Endothelial cell of umbilical vein (primary cell): Measurements from ENCODE around the gene VDR. TPM values are rescaled to one million over a fixed set of nuclear protein-coding genes. Genes with fewer than 3 reads are reported as not detected.

Experiments used
- BruUV-seq: library from RNA; stranded (reverse); fragments of 400-500 nt; replicated peaks from 2 replicates; lab custom pipeline; 2021; lab: Mats Ljungman, UMichigan
- CTCF ChIA-PET: fragments of 300-600, 350-600 bp; sonication (Branson Sonifier 250); formaldehyde crosslinking; loops from one replicate; lab custom pipeline; 2021; ENCODE audit warnings: antibody characterized with exemption, inconsistent platforms; lab: Charles Lee
- POLR2A ChIA-PET: fragments of 300-600, 350-600 bp; sonication (Branson Sonifier 250); formaldehyde crosslinking; loops from one replicate; lab custom pipeline; 2021; ENCODE audit warnings: antibody characterized with exemption, inconsistent platforms; lab: Charles Lee
- DNase-seq: peaks from one replicate; pipeline ENCODE4 v3.0.0-alpha.2; 2011; ENCODE audit warnings: low read depth, low spot score
- FAIRE-seq: peaks from 2 replicates; lab custom pipeline; 2011; peaks lifted over from hg19 to GRCh38; lab: Jason Lieb, UNC
- H2AFZ ChIP-seq: 2 replicates; pipeline ENCODE4 v1.6.0; 2012; ENCODE audit warnings: low read depth, low read length, control low read depth, inconsistent platforms
- H3K27ac ChIP-seq: 2 replicates; pipeline ENCODE4 v1.5.1; 2011; ENCODE audit warnings: low read depth, mild to moderate bottlenecking, control low read depth, low read length, moderate library complexity; ENCODE audit not compliant: insufficient read depth
- H3K27me3 ChIP-seq, 2 experiments: 2 replicates each; pipeline versions ENCODE4 v1.6.0 to v1.6.1; 2011; ENCODE audit warnings: low read length in 2 of 2, mixed read lengths in 1 of 2; ENCODE audit not compliant: control insufficient read depth in 2 of 2, insufficient read depth in 2 of 2
- H3K36me3 ChIP-seq, 2 experiments: 2 replicates in 1 of 2; 3 replicates in 1 of 2; pipeline ENCODE4 v1.5.1; 2011; ENCODE audit warnings: low read length in 2 of 2, mild to moderate bottlenecking in 1 of 2, moderate library complexity in 1 of 2; ENCODE audit not compliant: control insufficient read depth in 2 of 2, insufficient read depth in 2 of 2; ENCODE audit errors: extremely low read depth in 1 of 2
- H3K4me1 ChIP-seq: 3 replicates; pipeline ENCODE4 v1.5.1; 2011; ENCODE audit warnings: mild to moderate bottlenecking, low read length; ENCODE audit not compliant: control insufficient read depth, insufficient read depth; ENCODE audit errors: extremely low read depth
- H3K4me2 ChIP-seq: 2 replicates; pipeline ENCODE4 v1.6.1; 2011; ENCODE audit warnings: low read length, control low read depth, mixed read lengths; ENCODE audit not compliant: insufficient read depth
- H3K4me3 ChIP-seq, 3 experiments: fragments of 200-600 bp in 1 of 3; sonication (generic), shearing (Covaris generic) in 1 of 3; replicated peaks in 1 of 3; 2 replicates each; pipeline ENCODE4 v1.5.1; 2011 to 2016; ENCODE audit warnings: control low read depth in 3 of 3, low read length in 3 of 3, mild to moderate bottlenecking in 2 of 3, inconsistent platforms in 1 of 3, low read depth in 1 of 3, moderate library complexity in 1 of 3; ENCODE audit not compliant: insufficient read depth in 1 of 3
- H3K79me2 ChIP-seq: 2 replicates; pipeline ENCODE4 v1.6.0; 2012; ENCODE audit warnings: low read length, inconsistent platforms; ENCODE audit not compliant: control insufficient read depth, insufficient read depth
- H3K9ac ChIP-seq: replicated peaks from 2 replicates; pipeline ENCODE3; 2011; ENCODE audit warnings: low read length, control low read depth; ENCODE audit not compliant: insufficient read depth; ENCODE audit errors: extremely low read depth
- H3K9me1 ChIP-seq: replicated peaks from 3 replicates; pipeline ENCODE4 v1.6.0; 2011; ENCODE audit warnings: mild to moderate bottlenecking, low read length; ENCODE audit not compliant: control insufficient read depth, insufficient read depth; ENCODE audit errors: extremely low read depth
- H3K9me3 ChIP-seq: replicated peaks from 2 replicates; pipeline ENCODE4 v1.5.1; 2012; ENCODE audit warnings: low read length, inconsistent platforms; ENCODE audit not compliant: control insufficient read depth, insufficient read depth
- H4K20me1 ChIP-seq: replicated peaks from 2 replicates; pipeline ENCODE3; 2011; ENCODE audit warnings: mild to moderate bottlenecking, low read length; ENCODE audit not compliant: control insufficient read depth, insufficient read depth; ENCODE audit errors: extremely low read depth
- EZH2 ChIP-seq: IDR thresholded peaks from 2 replicates; pipeline ENCODE4 v1.6.1; 2012; ENCODE audit warnings: borderline replicate concordance, low read depth, mild to moderate bottlenecking, moderate library complexity, low read length, inconsistent platforms; ENCODE audit not compliant: severe bottlenecking
- FOS ChIP-seq: IDR thresholded peaks from 2 replicates; pipeline ENCODE4 v1.6.1; 2011; ENCODE audit warnings: mild to moderate bottlenecking, low read length, moderate library complexity, borderline replicate concordance; ENCODE audit not compliant: insufficient read depth
- GATA2 ChIP-seq: IDR thresholded peaks from 2 replicates; pipeline ENCODE4 v1.7.0; 2011; ENCODE audit warnings: low read depth, mild to moderate bottlenecking, moderate library complexity, mixed read lengths, low read length; ENCODE audit not compliant: insufficient read length, insufficient read depth
- JUN ChIP-seq: IDR thresholded peaks from 2 replicates; pipeline ENCODE4 v1.6.1; 2011; ENCODE audit warnings: borderline replicate concordance, low read depth; ENCODE audit not compliant: insufficient read length, insufficient read depth
- MYC ChIP-seq: IDR thresholded peaks from one replicate; pipeline ENCODE4 v1.6.1; 2011; ENCODE audit warnings: mild to moderate bottlenecking, low read depth, low read length
- POLR2A ChIP-seq: IDR thresholded peaks from 2 replicates; pipeline ENCODE4 v1.6.1; 2012; ENCODE audit warnings: low read depth, mild to moderate bottlenecking, control low read depth, low read length
- POLR2AphosphoS5 ChIP-seq: IDR thresholded peaks from 2 replicates; pipeline ENCODE4 v1.6.1; 2012; ENCODE audit warnings: low read depth, mild to moderate bottlenecking, control low read depth, low read length, moderate library complexity; ENCODE audit not compliant: insufficient read depth
- dilution Hi-C: fragments of 300-500 bp; cut with MboI; formaldehyde crosslinking; loops from one replicate; pipeline ENCODE4 v1.15.0; 2019; ENCODE audit warnings: low sequenced_read_pairs; ENCODE audit not compliant: extremely low pct_ligation_motif_present
- intact Hi-C: fragments of 100-400 bp; cut with micrococcal nuclease; formaldehyde crosslinking; loops from one replicate; pipeline ENCODE4 v1.10.0; 2022
- polyA plus RNA-seq, 4 experiments: library from polyadenylated mRNA; depleted of rRNA in 3 of 4; stranded (reverse) in 3 of 4; unstranded in 1 of 4; fragments of >200 nt; gene quantifications; 2 replicates each; pipeline versions ENCODE4 v1.2.1 to v1.2.3, GENCODE V29; 2011 to 2012; ENCODE audit warnings: missing spikeins in 1 of 4
- total RNA-seq: library from RNA; stranded (reverse); gene quantifications from 2 replicates; pipeline ENCODE4 v1.2.3, GENCODE V29; 2021
- TF ChIP-seq, protein P1 (sequence below), 2 donors: IDR thresholded peaks; 1 replicate in 1 of 2; 2 replicates in 1 of 2; pipeline ENCODE4 v1.5.1; 2011; ENCODE audit warnings: low read length in 2 of 2, mild to moderate bottlenecking in 2 of 2, moderate library complexity in 2 of 2, control low read depth in 1 of 2, inconsistent platforms in 1 of 2, low read depth in 1 of 2; ENCODE audit not compliant: insufficient read depth in 1 of 2; ENCODE audit errors: extremely low read depth in 1 of 2
- TF ChIP-seq, protein P2 (sequence below): IDR thresholded peaks from 2 replicates; pipeline ENCODE4 v1.6.1; 2011; ENCODE audit not compliant: insufficient read depth, insufficient read length

The VDR gene
- total and polyA plus RNA-seq, 2 donors (not counting 3 experiments of a cell fraction or from before 2014, with no cell fraction given): 0.73 to 0.91 TPM

DNA sequence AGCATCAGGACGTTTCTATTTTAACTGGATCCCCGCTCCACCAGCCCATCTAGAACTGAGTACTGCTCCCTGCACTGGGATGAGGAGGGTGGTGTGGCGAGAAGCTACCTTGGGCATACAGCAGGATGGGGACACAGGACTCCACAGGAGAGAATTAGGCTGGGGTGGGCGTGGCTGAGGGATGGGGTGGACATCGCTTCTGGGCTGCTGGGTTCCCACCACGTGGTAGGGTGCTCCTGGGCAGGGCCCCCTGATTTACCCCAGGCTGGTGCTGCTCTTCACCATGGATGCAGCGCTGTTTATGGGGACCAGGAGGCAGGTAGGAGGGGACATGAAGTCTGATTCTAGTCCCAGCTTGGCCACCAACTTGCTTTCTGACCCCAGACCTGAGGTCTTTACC is 41.9 kb downstream of the VDR start:
- CTCF ChIA-PET: interaction anchor here (1.0 kb wide), 1 partner anchor 24 kb away, joined by 3 read pairs; no protein-coding TSS in a partner anchor
- Histone ChIP-seq H3K27ac (no peak overlapping the region), H3K9ac (no peak overlapping the region), H3K4me1 (peaks cover 2% of the 10 kb centered on the region), H3K9me1 (no peaks in the 10 kb centered on the region), H3K79me2 (no peaks in the 10 kb centered on the region), H3K27me3 (no peaks in the 10 kb centered on the region), H3K4me3 (no peak overlapping the region), H3K4me2 (no peak overlapping the region), H4K20me1 (no peaks in the 10 kb centered on the region), H3K9me3 (no peaks in the 10 kb centered on the region), H3K36me3 (no peaks in the 10 kb centered on the region), H2AFZ (no peak overlapping the region)
- DNase-seq (no peak), FAIRE-seq (no peak)
- BruUV-seq: no TSS peak
- POLR2A ChIA-PET: no interaction called here
- intact Hi-C loops (no loop called here), dilution Hi-C loops (no loop called here)
- TF ChIP-seq, protein P1, sequence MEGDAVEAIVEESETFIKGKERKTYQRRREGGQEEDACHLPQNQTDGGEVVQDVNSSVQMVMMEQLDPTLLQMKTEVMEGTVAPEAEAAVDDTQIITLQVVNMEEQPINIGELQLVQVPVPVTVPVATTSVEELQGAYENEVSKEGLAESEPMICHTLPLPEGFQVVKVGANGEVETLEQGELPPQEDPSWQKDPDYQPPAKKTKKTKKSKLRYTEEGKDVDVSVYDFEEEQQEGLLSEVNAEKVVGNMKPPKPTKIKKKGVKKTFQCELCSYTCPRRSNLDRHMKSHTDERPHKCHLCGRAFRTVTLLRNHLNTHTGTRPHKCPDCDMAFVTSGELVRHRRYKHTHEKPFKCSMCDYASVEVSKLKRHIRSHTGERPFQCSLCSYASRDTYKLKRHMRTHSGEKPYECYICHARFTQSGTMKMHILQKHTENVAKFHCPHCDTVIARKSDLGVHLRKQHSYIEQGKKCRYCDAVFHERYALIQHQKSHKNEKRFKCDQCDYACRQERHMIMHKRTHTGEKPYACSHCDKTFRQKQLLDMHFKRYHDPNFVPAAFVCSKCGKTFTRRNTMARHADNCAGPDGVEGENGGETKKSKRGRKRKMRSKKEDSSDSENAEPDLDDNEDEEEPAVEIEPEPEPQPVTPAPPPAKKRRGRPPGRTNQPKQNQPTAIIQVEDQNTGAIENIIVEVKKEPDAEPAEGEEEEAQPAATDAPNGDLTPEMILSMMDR (IDR thresholded peaks at IDR 0.05; ENCODE audit: extremely low read depth in 1 of 2, insufficient read depth in 1 of 2, low read depth in 1 of 2, low read length in 2 of 2): no peak
- TF ChIP-seq, protein P2, sequence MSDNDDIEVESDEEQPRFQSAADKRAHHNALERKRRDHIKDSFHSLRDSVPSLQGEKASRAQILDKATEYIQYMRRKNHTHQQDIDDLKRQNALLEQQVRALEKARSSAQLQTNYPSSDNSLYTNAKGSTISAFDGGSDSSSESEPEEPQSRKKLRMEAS: no peak
- TF ChIP-seq GATA2 (no peak), MYC (no peak), JUN (no peak), POLR2A (no peak), POLR2AphosphoS5 (no peak), FOS (no peak), EZH2 (no peak)
